Activated naive CD4-positive, alpha-beta T cell treated with anti-CD3 and anti-CD28 coated beads for 36 hours (primary cell): Measurements from ENCODE around the gene TYK2. TPM values are rescaled to one million over a fixed set of nuclear protein-coding genes. Genes with fewer than 3 reads are reported as not detected.
"Not testable (repeated sequence)": the region's sequence is repeated elsewhere in the genome, so short reads cannot be mapped to it uniquely, and the experiment has no call there.

Source experiments
- CTCF ChIA-PET: fragments of 350-600 bp; sonication (Branson Sonifier 250); formaldehyde crosslinking; loops from one replicate; lab custom pipeline; 2021; ENCODE audit warnings: antibody characterized with exemption; lab: Charles Lee
- DNase-seq: peaks from one replicate; pipeline ENCODE4 v3.0.0-alpha.2; 2020
- H3K27ac Mint-ChIP-seq: one replicate; pipeline ENCODE4 v1.8.0; 2021; ENCODE audit warnings: mild to moderate bottlenecking, mixed read lengths
- H3K27me3 Mint-ChIP-seq: one replicate; pipeline ENCODE4 v1.8.0; 2021; ENCODE audit warnings: low read depth, mixed read lengths
- H3K36me3 Mint-ChIP-seq: one replicate; pipeline ENCODE4 v1.8.0; 2021; ENCODE audit warnings: low read depth, mixed read lengths
- H3K4me1 Mint-ChIP-seq: one replicate; pipeline ENCODE4 v1.8.0; 2021; ENCODE audit warnings: low read depth, mixed read lengths
- H3K4me3 Mint-ChIP-seq: one replicate; pipeline ENCODE4 v1.8.0; 2021; ENCODE audit warnings: mild to moderate bottlenecking, moderate library complexity, mixed read lengths
- H3K9me3 Mint-ChIP-seq: one replicate; pipeline ENCODE4 v1.8.0; 2021; ENCODE audit warnings: mixed read lengths
- intact Hi-C: fragments of 100-400 bp; cut with micrococcal nuclease; formaldehyde crosslinking; loops from one replicate; pipeline ENCODE4 v1.15.1; 2023
- total RNA-seq, 2 experiments: library from RNA; stranded (reverse); gene quantifications; one replicate each; pipeline ENCODE4 v1.2.3, GENCODE V29; 2021

TYK2 gene
- total RNA-seq, 2 experiments from 2014 or later: 175 to 190 TPM

DNA sequence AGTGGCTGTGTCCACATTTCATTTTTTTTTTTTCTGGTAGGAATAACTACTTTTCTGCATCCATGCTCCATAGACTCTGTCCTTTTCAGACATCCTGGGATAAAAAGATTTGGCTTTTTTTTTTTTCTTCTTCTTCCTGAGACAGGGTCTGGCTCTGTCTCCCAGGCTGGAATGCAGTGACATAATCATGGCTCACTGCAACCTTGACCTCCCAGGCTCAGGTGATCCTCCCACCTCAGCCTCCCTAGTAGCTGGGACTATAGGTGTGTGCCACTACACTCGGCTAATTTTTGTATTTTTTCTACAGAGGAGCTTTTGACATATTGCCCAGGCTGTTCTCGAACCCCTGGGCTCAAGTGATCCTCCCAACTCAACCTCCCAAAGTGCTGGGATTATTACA is 36.9 kb downstream of the TYK2 start:
- Mint-ChIP-seq H3K27me3 (no peaks in the 10 kb centered on the region), H3K27ac (no peak overlapping the region), H3K4me3 (no peak overlapping the region), H3K36me3 (no peaks in the 10 kb centered on the region), H3K4me1 (peaks cover 18% of the 10 kb centered on the region), H3K9me3 (no peaks in the 10 kb centered on the region)
- CTCF ChIA-PET: interaction anchor here (1.0 kb wide), 1 partner anchor 45 kb away, joined by 3 read pairs; no protein-coding TSS in a partner anchor
- intact Hi-C loops: no loop called here
- DNase-seq: no peak

DNA sequence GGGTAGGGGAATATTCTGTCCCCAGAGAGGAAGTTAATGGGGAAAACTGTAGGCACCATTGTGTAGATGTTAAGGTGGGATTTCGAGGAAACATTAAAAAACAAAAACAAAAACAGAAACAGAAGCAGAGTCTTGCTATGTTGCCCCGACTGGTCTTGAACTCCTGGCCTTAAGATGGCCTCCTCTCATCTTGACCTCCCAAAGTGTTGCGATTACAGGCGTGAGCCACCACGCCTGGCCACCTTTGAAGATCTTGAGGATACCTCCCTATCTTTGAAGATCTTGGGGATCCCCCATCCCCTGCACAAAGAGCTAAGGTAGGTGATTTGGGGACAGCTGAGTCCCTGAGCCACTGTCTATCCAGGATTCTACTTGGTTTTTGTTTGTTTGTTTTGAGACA is 40.4 kb downstream of the TYK2 start:
- CTCF ChIA-PET: interaction anchor here (0.6 to 1.5 kb wide), 5 partner anchors 33 to 240 kb away, joined by 3 to 7 read pairs (median 6); no protein-coding TSS in a partner anchor
- H3K36me3 Mint-ChIP-seq: peaks cover 3% of the 10 kb centered on the region
- H3K9me3 Mint-ChIP-seq: no peaks in the 10 kb centered on the region
- peak overlapping the region; percentile 83 for H3K4me3 Mint-ChIP-seq
- no peak for DNase-seq
- no peaks in the 10 kb centered on the region for H3K27me3 Mint-ChIP-seq
- peaks cover 34% of the 10 kb centered on the region for H3K4me1 Mint-ChIP-seq
- peak overlapping the region; percentile 95 for H3K27ac Mint-ChIP-seq
- intact Hi-C loops: loop anchor here (10.0 kb wide), 3 partner anchors 145 to 625 kb away; partner anchors contain the start of genes ANGPTL6, DNMT1, PPAN and SMARCA4

DNA sequence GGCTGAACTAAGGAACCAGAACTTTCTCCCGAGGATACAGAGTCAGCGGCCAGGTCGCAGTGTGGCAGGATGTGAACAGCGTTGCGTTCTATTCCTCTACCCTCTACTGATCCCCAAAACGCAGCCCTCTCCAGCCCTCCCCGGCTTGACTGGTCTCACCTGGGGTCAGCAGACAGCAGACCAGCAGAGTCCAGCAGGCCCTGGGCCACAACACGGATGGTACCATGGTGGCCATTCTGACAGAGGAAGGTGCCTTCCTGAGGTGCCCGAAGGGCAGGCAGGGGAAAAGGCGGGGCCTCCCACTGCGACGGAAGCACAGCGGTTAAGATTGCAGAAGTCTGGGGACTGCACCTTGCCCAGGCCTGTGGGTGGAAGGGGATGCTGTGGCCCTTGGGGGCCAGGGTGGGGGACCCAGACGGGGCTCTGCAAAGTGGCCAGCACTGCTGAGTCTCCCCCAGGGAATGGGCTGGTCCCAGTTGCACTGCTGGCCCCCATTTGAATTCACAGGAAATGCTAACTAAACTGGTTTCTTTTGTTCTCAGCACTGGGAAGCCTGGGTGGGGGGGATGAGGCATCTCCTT is 40.9 kb downstream of the TYK2 start, which contains the start of gene ICAM3:
TSS of gene ICAM3 (minus strand) at position 245 of the 581 bp plus-strand sequence. CDS start at position 235, 10 bp downstream.
- DNase-seq: peak; percentile 88
- H3K4me1 Mint-ChIP-seq: peaks cover 34% of the 10 kb centered on the region
- H3K27me3 Mint-ChIP-seq: no peaks in the 10 kb centered on the region
- H3K36me3 Mint-ChIP-seq: peaks cover 5% of the 10 kb centered on the region
- H3K9me3 Mint-ChIP-seq: no peaks in the 10 kb centered on the region
- H3K4me3 Mint-ChIP-seq: peak within 1 kb of the TSS; percentile 83
- intact Hi-C loops: loop anchor here (10.0 kb wide), 3 partner anchors 145 to 625 kb away; partner anchors contain the start of genes ANGPTL6, DNMT1, PPAN and SMARCA4
- peak within 1 kb of the TSS; percentile 95 for H3K27ac Mint-ChIP-seq
- CTCF ChIA-PET: interaction anchor here (0.6 to 1.5 kb wide), 4 partner anchors 33 to 240 kb away, joined by 3 to 7 read pairs (median 6); no protein-coding TSS in a partner anchor

DNA sequence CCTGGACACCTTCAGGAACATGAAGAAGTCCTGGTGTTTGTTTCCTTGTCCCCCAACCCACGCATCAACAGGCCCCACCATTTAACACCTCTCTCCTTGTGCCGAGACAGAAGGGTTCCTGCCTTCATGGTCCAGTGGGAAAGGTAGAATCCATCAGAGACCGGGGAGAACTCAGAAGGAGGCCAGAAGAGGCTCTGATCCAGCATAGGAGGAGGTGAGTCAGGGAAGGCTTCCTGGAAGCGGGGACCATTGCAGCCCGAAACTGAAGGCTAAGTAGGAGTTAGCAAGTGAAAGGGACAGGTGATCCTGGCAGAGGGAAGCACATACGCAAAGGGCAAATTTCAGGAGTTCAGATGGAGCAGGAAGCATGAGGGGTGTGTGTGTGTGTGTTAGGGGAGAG is 41.4 kb downstream of the TYK2 start:
- peaks cover 9% of the 10 kb centered on the region for H3K36me3 Mint-ChIP-seq
- H3K4me3 Mint-ChIP-seq: peak overlapping the region; percentile 83
- CTCF ChIA-PET: no interaction called here
- H3K4me1 Mint-ChIP-seq: peaks cover 37% of the 10 kb centered on the region
- intact Hi-C loops: loop anchor here (10.0 kb wide), 3 partner anchors 144 to 626 kb away; partner anchors contain the start of genes ANGPTL6, DNMT1, PPAN and SMARCA4
- H3K27me3 Mint-ChIP-seq: no peaks in the 10 kb centered on the region
- H3K27ac Mint-ChIP-seq: peak overlapping the region; percentile 95
- H3K9me3 Mint-ChIP-seq: no peaks in the 10 kb centered on the region
- DNase-seq: peak; percentile 43

DNA sequence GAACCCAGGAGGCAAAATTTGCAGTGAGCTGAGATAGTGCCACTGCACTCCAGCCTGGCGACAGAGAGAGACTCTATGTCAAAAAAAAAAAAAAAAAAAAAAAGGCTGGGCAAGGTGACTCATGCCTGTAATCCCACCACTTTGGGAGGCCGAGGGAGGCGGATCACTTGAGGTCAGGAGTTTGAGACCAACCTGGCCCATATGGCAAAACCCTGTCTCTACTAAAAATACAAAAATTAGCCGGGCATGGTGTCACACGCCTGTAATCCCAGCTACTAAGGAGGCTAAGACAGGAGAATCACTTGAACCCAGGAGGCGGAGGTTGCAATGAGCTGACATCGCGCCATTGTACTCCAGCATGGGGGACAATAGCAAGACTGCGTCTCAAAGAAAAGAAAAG is 43.6 kb downstream of the TYK2 start:
- H3K9me3 Mint-ChIP-seq, H3K4me3 Mint-ChIP-seq, H3K27me3 Mint-ChIP-seq, DNase-seq: not testable (repeated sequence)
- Mint-ChIP-seq H3K36me3 (peaks cover 21% of the 10 kb centered on the region), H3K27ac (peak overlapping the region; percentile 59), H3K4me1 (peaks cover 55% of the 10 kb centered on the region)
- intact Hi-C loops: loop anchor here (10.0 kb wide), 3 partner anchors 142 to 628 kb away; partner anchors contain the start of genes ANGPTL6, DNMT1, PPAN and SMARCA4
- CTCF ChIA-PET: interaction anchor here (0.6 kb wide), 1 partner anchor 1172 kb away, joined by 3 read pairs; no protein-coding TSS in a partner anchor

DNA sequence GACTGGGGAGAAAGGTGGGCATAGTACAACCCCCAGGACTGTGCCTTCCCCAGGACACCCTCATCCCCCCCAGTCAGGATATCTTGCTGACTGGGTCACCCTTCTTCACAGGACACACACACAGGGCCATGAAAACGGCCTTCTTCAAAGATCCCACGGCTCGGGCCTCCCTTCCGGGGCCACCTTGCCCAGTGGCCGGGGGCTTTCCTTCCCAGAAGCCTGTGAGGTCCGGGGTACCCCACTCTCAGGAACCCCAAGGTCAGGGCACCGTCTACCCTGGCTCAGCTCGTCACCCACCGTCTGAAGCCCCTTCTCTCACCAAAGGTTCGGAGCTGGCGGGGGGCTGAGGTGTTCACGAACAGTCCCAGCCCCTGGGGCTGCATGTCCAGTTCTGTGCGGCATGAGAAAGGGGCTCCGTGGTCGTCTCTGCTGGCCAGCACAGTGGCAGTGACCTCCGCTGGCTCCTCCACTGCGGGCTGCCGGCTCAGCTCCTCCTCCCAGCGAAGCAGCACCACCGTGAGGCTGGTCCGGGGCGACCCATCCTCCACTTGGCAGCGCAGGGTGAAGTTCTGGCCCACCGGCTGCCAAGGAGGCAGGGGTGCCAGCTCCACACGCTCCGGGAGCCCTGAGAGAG is 44.9 kb downstream of the TYK2 start:
- intact Hi-C loops: loop anchor here (10.0 kb wide), 3 partner anchors 141 to 629 kb away; partner anchors contain the start of genes ANGPTL6, DNMT1, PPAN and SMARCA4
- DNase-seq: no peak
- no peaks in the 10 kb centered on the region for H3K27me3 Mint-ChIP-seq
- H3K4me1 Mint-ChIP-seq: peaks cover 54% of the 10 kb centered on the region
- H3K27ac Mint-ChIP-seq: no peak overlapping the region
- CTCF ChIA-PET: interaction anchor here (0.9 to 1.0 kb wide), 2 partner anchors 16 to 53 kb away, joined by 4 read pairs; no protein-coding TSS in a partner anchor
- peaks cover 24% of the 10 kb centered on the region for H3K36me3 Mint-ChIP-seq
- no peaks in the 10 kb centered on the region for H3K9me3 Mint-ChIP-seq
- H3K4me3 Mint-ChIP-seq: no peak overlapping the region

DNA sequence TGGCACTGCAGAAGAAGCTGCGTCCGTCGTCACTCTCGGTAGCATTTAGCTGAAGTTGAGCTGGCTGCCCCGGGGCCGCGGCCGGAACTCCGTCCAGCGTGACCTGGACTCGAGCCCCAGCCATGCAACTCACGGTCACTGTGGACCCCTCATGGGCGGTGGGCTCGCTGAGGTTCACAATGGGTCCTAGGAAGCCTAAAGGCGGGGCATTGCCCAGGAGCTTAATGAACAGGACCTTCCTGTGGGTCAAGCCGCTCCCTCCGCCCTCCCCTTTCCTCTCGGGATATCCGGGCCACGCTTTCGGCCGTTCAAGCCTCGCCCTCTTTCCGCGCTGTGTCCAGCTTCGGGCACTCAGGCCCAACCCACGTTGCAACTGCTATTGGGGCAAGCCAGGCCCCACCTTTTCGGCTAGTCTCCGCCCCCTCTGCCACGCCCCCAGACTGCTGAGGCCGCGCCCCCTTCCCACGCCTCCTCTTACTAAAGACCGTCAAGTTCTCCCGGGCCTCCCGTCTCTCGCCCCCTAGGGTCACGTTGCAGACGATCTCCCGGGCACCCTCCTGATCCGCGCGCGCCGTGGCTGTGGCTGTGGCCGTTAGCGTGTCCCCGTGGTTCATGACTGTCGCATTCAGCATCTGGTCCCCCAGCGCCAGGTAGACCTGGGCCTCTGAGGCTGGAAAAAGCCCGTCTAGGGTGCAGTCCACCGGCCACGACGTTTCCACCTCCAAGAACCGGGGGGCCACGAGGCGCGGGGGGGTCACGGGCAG is 45.6 kb downstream of the TYK2 start:
- intact Hi-C loops: loop anchor here (5.0 to 10.0 kb wide), 4 partner anchors 47 to 630 kb away; partner anchors contain the start of genes ANGPTL6, DNMT1, ICAM4 and ICAM5
- Mint-ChIP-seq H3K9me3 (no peaks in the 10 kb centered on the region), H3K27ac (no peak overlapping the region), H3K27me3 (no peaks in the 10 kb centered on the region), H3K4me1 (peaks cover 49% of the 10 kb centered on the region), H3K36me3 (peaks cover 30% of the 10 kb centered on the region), H3K4me3 (peak overlapping the region; percentile 94)
- CTCF ChIA-PET: interaction anchor here (0.5 to 0.6 kb wide), 2 partner anchors 40 to 309 kb away, joined by 5 read pairs; no protein-coding TSS in a partner anchor
- peak; percentile 60 for DNase-seq

DNA sequence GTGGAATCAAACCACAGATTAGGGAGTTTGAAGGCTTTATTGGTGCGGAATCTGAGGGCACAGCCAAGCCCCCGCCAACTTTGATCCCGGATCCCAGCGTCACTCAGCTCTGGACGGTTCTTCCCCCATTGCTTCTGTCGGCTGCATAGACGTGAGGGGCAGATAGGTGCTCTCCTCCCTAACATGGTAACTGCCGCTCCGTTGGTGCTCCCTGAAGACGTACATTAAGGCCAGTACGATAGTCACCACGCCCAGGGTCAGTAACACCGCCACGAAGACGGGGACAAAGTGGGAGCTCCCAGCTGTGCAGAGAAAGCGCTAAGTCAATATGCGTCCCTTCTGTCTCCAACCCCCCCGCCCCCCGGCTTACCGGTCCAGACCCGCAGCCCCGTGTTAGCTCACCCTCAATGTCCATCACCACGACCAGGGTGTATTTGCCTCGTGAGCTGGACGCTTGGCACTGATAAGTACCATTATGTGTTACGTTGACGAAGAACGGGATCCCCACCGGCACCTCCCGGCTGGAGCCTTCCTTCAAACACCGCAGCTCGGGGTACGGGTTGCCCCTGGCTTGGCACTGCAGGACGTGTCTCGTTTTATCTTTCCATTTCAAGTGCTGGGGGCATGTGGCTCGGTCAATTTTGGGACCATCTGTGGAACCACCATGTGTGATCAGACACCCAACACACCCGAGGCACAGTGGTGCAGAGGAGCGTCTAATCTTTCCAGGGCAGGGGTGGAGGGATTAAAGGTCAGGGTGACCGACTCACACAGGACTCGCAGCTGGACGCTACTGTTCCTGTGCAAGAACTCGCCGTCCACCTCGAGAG is 46.4 kb downstream of the TYK2 start:
- intact Hi-C loops: loop anchor here (1.0 to 10.0 kb wide), 7 partner anchors 17 to 631 kb away; partner anchors contain the start of genes ANGPTL6, DNMT1, FDX2 and ICAM1
- Mint-ChIP-seq H3K27ac (peak overlapping the region; percentile 96), H3K4me1 (peaks cover 43% of the 10 kb centered on the region), H3K27me3 (no peaks in the 10 kb centered on the region), H3K9me3 (no peaks in the 10 kb centered on the region), H3K4me3 (peak overlapping the region; percentile 94), H3K36me3 (peaks cover 33% of the 10 kb centered on the region)
- no peak for DNase-seq
- CTCF ChIA-PET: interaction anchor here (0.5 to 0.9 kb wide), 3 partner anchors 41 to 308 kb away, joined by 3 to 5 read pairs (median 5); no protein-coding TSS in a partner anchor

DNA sequence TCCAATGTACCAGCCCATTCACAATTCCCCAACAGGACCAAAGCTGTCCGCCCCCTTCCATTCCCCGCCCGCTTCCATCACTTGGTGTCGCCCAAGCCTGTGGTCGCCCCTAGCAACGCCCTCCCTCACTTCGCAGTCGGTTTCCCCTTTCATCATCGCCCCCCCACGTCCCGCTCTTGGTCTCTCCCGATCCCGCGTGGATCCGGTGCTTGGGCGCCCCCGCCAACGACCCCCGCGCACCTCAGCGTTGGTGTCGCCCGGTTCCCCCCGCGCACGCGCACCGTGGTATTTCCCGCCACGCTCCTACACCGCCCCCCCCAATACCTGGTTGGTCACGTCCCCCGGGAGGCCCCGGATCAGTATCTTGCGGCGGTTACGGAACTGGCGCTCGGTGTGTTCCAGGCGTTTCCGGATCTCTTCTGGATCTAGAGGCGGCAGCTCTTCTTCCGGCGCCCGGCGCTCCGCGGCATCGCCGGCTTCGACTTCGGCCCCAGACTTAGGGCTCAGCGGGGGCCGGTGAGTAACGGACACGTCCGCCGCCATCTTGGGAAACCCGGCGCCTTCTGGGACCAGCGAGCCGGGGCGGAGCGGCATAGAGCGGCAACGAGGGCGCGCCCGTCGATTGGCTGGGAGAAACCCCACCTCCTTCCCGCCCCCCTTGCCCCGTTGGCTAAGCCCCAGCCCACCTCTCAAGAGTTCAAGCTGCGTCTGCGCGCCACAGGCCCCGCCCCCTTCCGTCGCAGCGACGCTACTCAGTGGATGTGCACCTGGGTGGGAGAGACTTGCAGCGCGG is 47.2 kb downstream of the TYK2 start, which contains the start of gene RAVER1:
TSS of gene RAVER1 (minus strand) at position 565 of the 793 bp plus-strand sequence. CDS start at position 543, 22 bp downstream.
- H3K4me1 Mint-ChIP-seq: peaks cover 36% of the 10 kb centered on the region
- DNase-seq: peak; percentile 99
- H3K9me3 Mint-ChIP-seq: no peaks in the 10 kb centered on the region
- H3K27me3 Mint-ChIP-seq: no peaks in the 10 kb centered on the region
- peak within 1 kb of the TSS; percentile 96 for H3K27ac Mint-ChIP-seq
- peak within 1 kb of the TSS; percentile 94 for H3K4me3 Mint-ChIP-seq
- H3K36me3 Mint-ChIP-seq: peaks cover 33% of the 10 kb centered on the region
- intact Hi-C loops: loop anchor here (1.0 to 10.0 kb wide), 7 partner anchors 16 to 632 kb away; partner anchors contain the start of genes ANGPTL6, DNMT1, FDX2 and ICAM1
- CTCF ChIA-PET: interaction anchor here (0.9 to 1.1 kb wide), 2 partner anchors 41 to 44 kb away, joined by 3 read pairs; no protein-coding TSS in a partner anchor
